HTR-8/SVneo (cell line): ENCODE results near the gene ZBTB8A.
A peak's percentile ranks its signal among the peaks of the same experiment; 100 is the strongest.
"Not testable (repeated sequence)": the region's sequence is repeated elsewhere in the genome, so short reads cannot be mapped to it uniquely, and the experiment has no call there.

Experiments used
- DNase-seq: peaks from one replicate; pipeline ENCODE4 v3.0.0; 2011; ENCODE audit warnings: low spot score, mixed read lengths; ENCODE audit not compliant: insufficient read length
- FAIRE-seq: peaks from 2 replicates; lab custom pipeline; 2011; peaks lifted over from hg19 to GRCh38; lab: Jason Lieb, UNC

ZBTB8A gene

DNA sequence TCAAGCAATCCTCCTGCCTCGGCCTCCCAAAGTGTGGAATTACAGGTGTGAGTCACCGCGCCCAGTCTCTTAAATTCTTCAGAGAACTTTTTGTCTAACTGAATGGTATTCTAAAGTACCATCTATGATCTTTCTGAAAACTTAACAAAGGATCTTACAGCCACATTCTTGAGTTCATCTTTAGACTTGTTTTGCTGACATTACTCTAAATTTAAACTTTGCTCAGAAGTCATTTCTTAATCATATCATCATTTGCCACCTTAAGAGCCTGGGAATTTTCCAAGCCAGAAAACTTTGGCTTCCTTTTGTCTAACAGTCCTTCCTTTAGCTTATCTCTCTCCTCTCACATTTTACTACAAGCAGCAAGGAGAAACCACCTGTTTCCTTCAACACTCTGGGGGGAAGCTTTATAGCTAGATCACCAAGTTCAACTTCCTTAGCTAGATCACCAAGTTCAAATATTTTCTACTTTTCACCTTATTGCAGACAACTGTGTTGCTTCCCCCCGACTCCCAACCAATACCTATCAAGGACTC, 5.4 kb upstream of the ZBTB8A start:
- no peak for FAIRE-seq
- no peak for DNase-seq

DNA sequence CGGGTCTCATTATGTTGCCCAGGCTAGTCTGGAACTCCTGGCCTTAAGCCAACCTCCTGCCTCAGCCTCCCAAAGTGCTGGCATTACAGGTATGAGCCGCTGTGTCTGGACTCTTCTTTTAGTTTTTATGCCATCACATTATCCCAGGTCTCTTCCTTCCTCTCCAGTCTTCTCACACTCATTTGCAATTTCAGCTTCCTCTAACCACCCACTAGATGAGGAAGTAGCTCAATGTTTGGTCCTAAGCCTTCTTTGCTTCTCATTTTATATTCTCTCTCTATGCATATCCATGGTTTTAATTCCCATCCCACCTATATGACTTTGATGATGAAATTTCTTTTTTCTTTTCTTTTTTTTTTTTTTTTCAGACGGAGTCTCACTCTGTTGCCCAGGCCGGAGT, 3.1 kb upstream of the ZBTB8A start:
- no peak for DNase-seq
- no peak for FAIRE-seq

DNA sequence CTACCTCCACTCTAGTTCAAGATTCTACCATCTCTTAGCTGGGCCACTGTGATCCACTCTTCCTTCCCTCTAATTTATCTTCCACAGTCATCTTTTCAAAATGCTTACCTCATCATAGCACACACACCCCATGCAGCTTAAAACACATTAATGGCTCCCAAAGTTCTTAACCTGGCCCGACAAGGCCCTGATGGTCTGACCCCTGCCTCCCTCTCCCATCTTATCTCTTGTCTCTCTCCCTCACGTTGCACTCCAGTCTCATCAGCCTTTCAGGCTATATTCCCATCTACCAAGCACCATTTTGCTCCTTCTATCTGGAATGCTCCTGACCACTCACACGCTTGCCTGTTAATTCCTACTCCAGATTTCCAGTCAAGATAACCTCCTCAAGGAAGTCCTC, 2.5 kb upstream of the ZBTB8A start:
- FAIRE-seq (no peak), DNase-seq (no peak)

DNA sequence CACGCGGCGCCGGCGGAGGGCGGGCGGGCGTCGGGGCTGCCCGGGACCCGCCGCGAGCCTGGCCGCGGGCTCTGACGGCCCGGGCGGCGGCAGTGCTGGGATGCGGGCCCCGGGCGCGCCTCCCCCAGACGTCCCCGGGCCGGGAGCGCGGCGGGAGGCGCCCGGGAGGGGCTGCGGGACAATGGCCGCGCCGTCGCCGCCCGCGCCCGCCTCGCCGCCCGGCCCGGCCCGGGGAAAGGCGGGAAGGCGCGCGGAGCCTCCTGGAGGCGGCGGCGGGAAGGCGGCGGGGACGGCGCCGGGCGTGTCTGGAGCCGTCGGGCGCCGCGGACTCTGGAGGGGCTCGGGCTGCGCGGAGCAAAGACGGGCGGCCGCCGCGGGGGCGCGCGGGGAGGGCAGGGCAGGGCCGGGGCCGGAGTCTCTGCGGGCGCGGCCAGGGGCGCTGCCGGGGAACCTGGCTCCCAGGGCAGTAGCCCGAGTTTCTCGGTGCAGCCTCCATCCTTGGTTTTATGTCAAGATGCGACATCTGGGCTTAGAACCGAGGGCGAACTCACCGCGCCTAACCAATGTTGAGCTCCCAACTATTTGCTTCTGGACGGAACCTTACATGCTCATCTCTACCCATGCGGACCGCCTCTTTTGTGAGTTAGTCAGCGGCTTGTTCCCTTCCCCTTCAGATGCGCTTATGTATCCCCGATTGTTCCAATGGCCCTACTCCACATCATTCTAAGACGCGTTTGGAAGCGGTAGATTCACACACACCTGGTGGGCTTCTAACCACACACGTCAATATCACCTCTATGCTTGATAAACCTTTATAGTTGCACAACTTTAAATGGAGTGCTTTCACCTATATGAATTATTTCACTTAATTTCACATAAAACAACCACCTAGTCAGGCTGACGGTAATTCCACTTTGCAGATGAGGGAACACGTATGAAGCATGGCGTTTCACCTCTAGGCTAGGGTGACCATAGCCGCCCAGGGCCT, 651 bp downstream of the ZBTB8A start:
- FAIRE-seq (no peak), DNase-seq (peak; percentile 14)

DNA sequence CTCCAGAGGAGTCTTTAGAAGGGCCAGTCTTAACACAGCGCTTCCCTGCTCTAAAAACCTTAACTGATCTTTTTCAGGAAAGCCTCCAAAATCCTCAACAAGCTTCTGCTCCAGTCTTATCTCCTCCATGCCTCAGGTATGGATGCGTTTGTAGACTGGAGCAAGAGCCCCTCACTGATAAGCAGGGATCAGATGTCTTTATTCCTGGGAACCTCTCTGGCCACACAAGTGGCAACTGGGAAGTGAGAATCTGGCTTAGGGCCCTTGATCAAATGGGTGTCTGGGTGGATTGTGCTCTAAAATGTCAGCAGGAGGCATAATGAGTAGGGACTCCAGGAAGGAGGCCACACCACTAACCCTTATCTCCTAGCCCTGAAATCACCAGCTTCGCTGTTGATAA, 1.4 kb downstream of the ZBTB8A start:
- FAIRE-seq: no peak
- DNase-seq: no peak

DNA sequence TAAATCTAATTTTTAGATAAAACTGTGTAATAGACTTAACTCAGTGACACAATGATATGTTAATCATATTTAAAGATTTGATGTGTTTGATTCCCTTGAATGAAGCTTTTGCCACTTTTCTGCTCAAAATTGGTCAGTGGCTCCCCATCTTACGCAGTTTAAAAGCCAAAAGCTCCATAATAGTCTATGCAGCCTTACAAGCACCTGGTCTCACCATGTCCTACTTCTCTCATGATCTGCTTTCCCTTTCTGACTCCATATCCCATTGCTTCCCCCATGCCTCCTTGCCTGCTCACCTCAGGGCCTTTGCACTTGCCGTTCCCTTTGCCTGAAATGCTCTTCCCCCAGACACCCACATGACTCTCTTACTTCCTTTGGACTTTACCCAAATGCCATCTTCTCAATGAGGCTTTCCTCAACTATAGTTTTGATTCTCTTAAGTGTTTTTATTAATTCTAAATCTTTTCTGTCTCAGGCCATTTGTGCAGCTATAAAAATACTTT, 1.9 kb downstream of the ZBTB8A start:
- no peak for FAIRE-seq

DNA sequence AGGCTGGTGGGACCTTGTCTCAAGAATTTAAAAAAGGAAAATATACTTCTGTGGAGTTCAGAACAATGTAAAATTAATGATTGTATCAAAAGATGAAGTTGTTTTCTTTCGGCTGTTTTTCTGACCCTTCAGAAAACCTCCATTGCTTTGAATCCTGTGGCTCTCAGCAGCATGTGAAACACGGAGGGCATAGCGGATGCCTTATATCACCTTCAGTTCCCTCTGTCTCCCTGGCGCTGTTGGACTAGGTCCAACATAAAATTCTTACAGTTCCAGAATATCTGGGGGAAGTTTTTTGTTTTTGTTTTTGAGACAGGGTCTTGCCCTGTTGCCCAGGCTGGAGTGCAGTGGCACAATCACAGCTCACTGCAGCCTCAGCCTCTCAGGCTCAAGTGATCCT, 7.4 kb downstream of the ZBTB8A start:
- DNase-seq (no peak), FAIRE-seq (no peak)

More for the DNA sequence above, 1.9 kb downstream of the ZBTB8A start:
- no peak for DNase-seq

DNA sequence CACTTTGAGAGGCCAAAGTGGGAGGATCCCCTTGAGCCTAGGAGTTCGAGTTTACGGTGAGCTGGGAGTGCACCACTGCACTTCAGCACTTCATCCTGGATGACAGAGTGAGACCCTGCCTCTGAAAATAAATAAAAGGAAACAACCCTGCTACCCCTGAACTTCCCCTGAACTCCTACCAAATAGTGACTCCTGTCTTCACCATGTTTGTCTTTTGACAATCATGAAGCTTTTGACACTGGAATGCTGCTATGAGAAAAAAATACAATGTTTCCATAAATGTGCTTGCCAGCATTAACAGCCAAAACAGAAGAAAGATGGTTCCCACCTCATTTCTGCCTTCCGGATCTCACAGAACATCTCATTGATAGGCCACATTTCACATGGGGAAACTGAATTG, 10.4 kb downstream of the ZBTB8A start:
- DNase-seq (no peak), FAIRE-seq (no peak)

DNA sequence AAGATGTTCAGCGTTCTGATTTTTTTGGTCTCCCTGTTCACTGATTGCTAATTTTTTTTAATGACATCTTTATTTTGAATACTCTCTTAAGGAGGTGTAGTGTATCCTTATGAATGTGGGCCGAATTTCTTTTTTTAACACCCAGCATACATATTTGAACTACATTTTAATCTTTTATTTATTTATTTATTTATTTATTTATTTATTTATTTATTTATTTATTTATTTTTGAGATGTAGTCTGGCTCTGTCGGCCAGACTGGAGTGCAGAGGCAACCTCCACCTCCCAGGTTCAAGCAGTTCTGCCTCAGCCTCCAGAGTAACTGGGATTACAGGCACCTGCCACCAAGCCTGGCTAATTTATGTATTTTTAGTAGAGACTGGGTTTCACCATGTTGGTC, 15.1 kb downstream of the ZBTB8A start:
- no peak for FAIRE-seq
- DNase-seq: no peak

DNA sequence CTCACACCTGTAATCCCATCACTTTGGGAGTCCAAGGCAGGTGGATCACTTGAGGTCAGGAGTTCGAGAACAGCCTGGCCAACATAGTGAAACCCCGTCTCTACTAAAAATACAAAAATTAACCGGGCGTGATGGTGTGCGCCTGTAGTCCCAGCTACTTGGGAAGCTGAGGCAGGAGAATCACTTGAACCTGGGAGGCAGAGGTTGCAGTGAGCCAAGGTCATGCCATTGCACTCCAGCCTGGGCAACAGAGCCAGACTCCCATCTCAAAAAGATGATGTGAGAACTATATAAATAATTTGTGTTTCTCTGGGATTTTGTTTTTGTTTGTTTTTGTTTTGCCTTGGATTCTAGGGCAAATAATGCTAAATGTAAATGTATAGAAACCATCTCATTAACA, 17.8 kb downstream of the ZBTB8A start:
- FAIRE-seq: not testable (repeated sequence)

DNA sequence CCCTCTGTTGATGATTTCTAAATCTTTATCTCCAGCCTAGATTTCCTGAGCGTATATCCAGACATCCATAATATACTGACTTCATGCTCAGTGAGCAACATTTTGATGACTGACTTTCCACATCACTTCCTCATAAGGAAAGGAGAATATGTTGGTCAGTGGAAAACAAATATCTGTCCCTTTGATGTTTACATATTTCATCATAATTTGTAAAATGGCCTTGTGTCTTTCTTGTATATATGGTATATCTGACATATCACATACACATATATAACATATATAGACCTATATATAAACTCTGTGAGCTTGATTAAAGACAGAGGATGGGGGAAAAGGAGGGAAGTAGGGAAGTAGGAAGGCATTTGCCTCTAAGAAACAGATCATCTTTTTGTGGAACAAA, 18.6 kb downstream of the ZBTB8A start:
- no peak for FAIRE-seq

More for the DNA sequence above, 17.8 kb downstream of the ZBTB8A start:
- DNase-seq: not testable (repeated sequence)

DNA sequence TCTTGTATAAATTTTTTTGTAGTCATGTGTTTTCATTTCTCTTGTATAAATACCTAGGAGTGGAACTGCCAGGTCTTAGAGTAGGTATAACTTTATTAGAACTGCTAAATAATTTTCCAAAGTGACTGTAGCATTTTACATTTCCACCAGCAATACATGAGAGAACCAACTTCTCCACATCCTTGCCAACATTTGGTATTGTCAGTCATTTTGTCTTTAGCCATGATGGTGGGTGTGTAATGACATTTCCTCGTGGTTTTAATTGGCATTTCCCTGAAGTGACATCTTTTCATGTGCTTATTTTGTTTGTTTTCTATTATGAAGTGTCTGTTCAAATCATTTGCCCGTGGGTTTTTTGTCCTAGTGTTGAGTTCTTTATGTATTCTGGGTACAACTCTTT, 29.7 kb downstream of the ZBTB8A start:
- DNase-seq (no peak), FAIRE-seq (no peak)

More for the DNA sequence above, 18.6 kb downstream of the ZBTB8A start:
- no peak for DNase-seq

DNA sequence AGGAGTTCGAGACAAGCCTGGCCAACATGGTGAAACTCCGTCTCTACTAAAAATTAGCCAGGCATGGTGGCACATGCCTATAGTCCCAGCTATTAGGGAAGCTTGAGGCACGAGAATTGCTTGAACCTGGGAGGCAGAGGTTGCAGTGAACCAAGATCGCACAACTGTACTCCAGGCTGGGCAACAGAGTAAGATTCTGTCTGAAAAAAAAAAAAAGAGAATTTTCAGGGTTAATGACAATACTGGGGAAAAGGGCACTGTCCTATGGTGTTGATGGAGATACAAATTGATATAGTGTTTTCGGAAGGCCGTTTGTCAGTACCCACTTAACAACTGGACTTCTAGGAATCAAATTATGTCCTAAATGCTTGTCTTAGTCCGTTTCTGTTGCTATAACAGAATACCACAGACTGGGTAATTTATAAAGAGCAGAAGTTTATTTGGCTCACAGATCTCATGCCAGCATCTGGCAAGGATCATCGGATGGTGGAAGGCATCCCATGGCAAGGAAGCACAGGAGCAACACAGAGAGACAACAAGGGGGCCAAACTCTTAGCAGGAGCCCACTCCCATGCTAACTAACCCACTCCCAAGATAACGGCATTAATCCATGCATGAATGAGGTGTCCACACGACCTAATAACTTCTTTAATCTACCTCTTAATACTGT, 41.3 kb downstream of the ZBTB8A start:
- FAIRE-seq (no peak), DNase-seq (no peak)

DNA sequence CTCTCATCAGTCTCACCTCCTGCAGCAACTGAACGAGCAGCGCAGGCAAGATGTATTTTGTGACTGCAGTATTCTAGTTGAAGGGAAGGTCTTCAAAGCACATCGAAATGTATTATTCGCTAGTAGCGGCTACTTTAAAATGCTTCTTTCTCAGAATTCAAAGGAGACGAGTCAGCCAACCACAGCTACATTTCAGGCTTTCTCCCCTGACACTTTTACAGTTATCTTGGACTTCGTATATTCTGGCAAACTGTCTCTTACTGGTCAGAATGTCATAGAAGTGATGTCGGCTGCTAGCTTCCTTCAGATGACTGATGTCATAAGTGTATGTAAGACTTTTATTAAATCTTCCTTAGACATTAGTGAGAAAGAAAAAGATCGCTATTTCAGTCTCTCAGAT, 53.7 kb downstream of the ZBTB8A start:
- no peak for DNase-seq

DNA sequence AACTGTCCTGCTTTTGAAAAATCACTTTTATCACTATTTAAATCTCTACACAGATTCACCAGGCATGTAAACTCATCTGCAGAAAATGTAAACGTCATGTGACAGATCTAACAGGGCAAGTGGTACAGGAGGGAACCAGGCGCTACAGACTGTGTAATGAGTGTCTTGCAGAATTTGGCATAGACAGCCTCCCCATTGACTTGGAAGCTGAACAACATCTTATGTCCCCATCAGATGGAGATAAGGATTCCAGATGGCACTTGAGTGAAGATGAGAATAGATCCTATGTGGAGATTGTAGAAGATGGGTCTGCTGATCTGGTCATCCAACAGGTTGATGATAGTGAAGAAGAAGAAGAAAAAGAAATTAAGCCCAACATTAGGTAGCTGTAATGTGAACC, 60.8 kb downstream of the ZBTB8A start:
- DNase-seq (no peak), FAIRE-seq (no peak)

More for the DNA sequence above, 53.7 kb downstream of the ZBTB8A start:
- no peak for FAIRE-seq

DNA sequence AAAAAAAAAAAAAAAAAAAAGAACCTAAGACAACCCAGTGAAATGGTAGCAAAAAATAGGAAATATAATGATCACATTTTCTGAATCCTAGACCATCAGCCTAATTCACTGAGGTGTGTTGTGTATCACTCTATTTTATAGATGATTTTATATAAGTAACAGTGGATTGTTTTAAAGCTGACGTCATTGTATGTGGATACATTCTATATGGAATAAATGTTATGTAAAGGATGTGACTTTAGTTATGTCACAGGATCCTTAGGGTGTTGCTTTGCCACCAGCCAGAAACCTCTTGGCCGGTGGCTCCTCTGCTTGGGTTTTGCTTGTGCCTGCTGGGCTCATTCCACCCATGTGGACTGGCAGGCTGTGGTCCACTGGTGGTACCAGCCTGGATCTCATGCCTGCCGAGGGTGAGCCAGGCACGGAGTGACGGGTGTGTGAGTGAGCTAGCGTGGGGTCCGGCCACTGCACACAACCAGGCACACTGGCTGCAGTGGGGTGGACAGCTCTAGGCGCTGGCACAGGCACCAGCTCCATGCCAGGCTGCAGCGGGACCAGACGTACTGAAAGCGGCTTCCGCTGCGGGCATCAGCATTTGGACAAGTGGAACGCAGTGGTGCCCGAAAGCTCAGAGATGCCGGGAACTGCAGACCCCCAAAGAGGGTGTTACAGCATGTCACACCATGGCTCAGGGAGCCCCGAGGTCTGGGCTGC, 66.6 kb downstream of the ZBTB8A start:
- DNase-seq (no peak), FAIRE-seq (no peak)

DNA sequence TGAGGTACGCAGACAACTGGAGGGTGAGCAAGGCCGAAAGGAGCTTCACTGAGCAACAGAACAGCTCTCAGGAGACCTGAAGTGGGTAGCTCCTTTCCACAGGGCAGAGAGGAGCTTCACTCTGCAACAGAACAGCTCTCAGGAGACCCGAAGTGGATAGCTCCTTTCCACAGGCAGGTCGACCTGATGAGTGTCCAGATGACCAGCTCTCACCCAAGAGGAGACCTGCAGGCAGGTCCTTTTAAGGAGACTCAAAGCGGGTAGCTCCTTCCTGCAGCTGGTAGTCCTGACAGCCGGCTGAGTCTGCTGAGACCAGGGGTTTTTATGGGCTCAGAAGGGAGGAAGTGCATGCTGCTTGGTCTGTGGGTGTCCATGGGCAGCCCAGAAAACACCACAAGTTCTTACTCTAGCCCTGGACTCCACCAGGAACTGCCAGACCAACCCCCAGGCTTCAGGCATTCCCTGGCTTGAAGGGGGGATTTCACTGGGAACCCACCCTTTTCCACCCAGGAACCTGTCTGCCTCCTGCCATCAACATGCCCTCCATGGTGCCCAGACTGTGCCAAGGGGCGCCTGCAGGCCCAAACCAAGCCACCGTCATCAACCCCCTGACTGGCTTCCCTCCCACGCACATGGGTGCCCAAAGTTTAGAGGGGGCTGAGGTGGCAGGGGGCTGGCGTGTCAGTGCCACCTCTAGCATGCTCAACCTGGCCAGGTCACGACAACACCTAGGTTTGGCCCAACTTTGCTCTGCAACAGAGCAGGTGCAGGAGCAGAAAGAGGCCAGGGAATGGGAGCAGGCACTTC, 67.5 kb downstream of the ZBTB8A start:
- DNase-seq (no peak), FAIRE-seq (no peak)

DNA sequence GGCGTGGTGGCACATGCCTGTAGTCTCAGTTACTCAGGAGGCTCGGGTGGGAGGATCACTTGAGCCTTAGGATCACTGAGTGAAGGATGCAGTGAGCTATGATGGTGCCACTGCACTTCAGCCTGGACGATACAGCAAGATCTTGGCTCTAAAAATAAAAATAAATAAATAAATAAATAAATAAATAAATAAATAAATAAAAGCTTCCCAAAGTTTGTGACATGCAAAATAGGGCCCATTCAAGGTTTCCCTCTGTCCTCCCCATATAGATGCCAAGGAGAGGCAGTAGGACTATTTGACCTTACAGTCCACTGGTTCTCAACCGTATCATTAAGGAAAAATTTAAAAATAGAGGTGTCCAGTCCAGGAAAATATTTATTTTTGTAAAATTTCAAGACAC, 70.0 kb downstream of the ZBTB8A start:
- no peak for FAIRE-seq

DNA sequence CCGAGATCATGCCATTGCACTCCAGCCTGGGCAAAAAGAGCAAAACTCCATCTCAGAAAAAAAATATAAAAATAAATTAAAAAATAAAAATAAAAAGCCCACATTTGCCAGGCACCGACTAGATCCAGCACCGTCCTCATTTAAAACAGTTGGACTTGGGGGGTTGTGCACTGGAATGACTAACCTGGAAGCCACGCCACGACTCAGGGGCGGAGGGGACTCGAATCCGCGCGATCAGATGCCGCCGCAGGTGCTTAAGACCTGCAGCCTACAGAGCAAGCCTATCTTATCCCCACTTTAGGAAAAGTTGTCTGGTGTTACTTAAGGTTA, 72.6 kb downstream of the ZBTB8A start:
- FAIRE-seq: no peak
- DNase-seq: no peak

More for the DNA sequence above, 70.0 kb downstream of the ZBTB8A start:
- DNase-seq: no peak
